H1 (cell line): Measurements from ENCODE around the gene SHTN1. TPM values are rescaled to one million over a fixed set of nuclear protein-coding genes. Genes with fewer than 3 reads are reported as not detected.

Experiments
- CHD1 ChIP-seq: IDR thresholded peaks from 2 replicates; pipeline ENCODE4 v1.6.1; 2012; ENCODE audit warnings: low read depth, low read length, improper control_type of control experiment
- CHD2 ChIP-seq: IDR thresholded peaks from 2 replicates; pipeline ENCODE4 v1.6.1; 2012; ENCODE audit warnings: low read length, improper control_type of control experiment
- EGR1 ChIP-seq: IDR thresholded peaks from 2 replicates; pipeline ENCODE4 v1.6.1; 2011; ENCODE audit warnings: low read depth, low read length, borderline replicate concordance
- PHF8 ChIP-seq: fragments of 200-600 bp; sonication (generic); conservative IDR thresholded peaks from 2 replicates; pipeline ENCODE4 v1.7.1; 2012; ENCODE audit warnings: low read depth, mild to moderate bottlenecking, inconsistent platforms, low read length, moderate library complexity
- SAP30 ChIP-seq: fragments of 300-600 bp; sonication (generic); IDR thresholded peaks from 2 replicates; pipeline ENCODE4 v1.7.1; 2012; ENCODE audit warnings: low read length, moderate library complexity, mild to moderate bottlenecking, inconsistent platforms; ENCODE audit not compliant: insufficient read depth, insufficient replicate concordance
- SRF ChIP-seq: IDR thresholded peaks from 2 replicates; pipeline ENCODE4 v1.6.1; 2011; ENCODE audit warnings: mild to moderate bottlenecking, low read depth, low read length, moderate library complexity
- TAF1 ChIP-seq: IDR thresholded peaks from 2 replicates; pipeline ENCODE4 v1.6.1; 2011; ENCODE audit warnings: mild to moderate bottlenecking, low read depth, low read length
- polyA plus RNA-seq, 7 experiments: library from polyadenylated mRNA; depleted of rRNA in 3 of 7; stranded (reverse) in 5 of 7; unstranded in 2 of 7; fragments of >200 nt in 5 of 7; fragments of 200-250 nt in 2 of 7; gene quantifications; 1 replicate in 5 of 7; 2 replicates in 1 of 7; 4 replicates in 1 of 7; pipeline versions ENCODE4 v1.2.1 to v1.2.3, GENCODE V29; 2011 to 2013; ENCODE audit warnings: missing spikeins in 2 of 7, mixed read lengths in 2 of 7
- total RNA-seq: library from RNA; stranded (reverse); fragmentation: NEBNext Ultra II Directional; extraction: Animal tissue kit (Norgen Biotek cat#: 25700); gene quantifications from 2 replicates; pipeline ENCODE4 v1.2.1, GENCODE V29; 2021
- TF ChIP-seq, protein P1 (sequence below): fragments of 300-600 bp; sonication (generic); IDR thresholded peaks from 2 replicates; pipeline ENCODE4 v1.7.1; 2012; ENCODE audit warnings: low read length, moderate library complexity, mild to moderate bottlenecking, inconsistent platforms; ENCODE audit not compliant: insufficient replicate concordance
- TF ChIP-seq, protein P2 (sequence below): IDR thresholded peaks from 2 replicates; pipeline ENCODE4 v1.6.1; 2011; ENCODE audit warnings: low read length, improper control_type of control experiment
- TF ChIP-seq, protein P3 (sequence below): IDR thresholded peaks from 2 replicates; pipeline ENCODE4 v1.6.1; 2011; ENCODE audit warnings: low read depth, mild to moderate bottlenecking, low read length; ENCODE audit not compliant: insufficient read depth

The SHTN1 gene
- total and polyA plus RNA-seq, 2 of the 8 experiments (the other 6 are each of a cell fraction or from before 2014, with no cell fraction given) = 3.3 to 12.7 TPM

DNA sequence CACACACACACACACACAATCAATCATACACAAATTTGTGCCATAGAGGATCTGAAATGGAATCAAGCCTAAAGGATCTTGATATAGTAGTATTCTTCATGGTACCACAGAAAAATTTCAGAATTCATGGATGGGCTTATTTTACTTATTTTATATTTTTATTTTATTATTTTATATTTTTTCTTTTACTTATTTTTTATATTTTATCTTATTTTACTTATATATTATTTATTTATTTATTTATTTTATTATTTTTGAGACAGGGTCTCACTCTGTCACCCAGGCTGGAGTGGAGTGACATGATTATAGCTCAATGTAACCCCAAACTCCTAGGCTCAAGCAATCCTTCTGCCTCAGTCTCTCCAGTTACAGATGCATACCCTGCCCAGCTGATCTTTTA, 16.7 kb downstream of the SHTN1 start (continued):
- TF ChIP-seq, protein P1, sequence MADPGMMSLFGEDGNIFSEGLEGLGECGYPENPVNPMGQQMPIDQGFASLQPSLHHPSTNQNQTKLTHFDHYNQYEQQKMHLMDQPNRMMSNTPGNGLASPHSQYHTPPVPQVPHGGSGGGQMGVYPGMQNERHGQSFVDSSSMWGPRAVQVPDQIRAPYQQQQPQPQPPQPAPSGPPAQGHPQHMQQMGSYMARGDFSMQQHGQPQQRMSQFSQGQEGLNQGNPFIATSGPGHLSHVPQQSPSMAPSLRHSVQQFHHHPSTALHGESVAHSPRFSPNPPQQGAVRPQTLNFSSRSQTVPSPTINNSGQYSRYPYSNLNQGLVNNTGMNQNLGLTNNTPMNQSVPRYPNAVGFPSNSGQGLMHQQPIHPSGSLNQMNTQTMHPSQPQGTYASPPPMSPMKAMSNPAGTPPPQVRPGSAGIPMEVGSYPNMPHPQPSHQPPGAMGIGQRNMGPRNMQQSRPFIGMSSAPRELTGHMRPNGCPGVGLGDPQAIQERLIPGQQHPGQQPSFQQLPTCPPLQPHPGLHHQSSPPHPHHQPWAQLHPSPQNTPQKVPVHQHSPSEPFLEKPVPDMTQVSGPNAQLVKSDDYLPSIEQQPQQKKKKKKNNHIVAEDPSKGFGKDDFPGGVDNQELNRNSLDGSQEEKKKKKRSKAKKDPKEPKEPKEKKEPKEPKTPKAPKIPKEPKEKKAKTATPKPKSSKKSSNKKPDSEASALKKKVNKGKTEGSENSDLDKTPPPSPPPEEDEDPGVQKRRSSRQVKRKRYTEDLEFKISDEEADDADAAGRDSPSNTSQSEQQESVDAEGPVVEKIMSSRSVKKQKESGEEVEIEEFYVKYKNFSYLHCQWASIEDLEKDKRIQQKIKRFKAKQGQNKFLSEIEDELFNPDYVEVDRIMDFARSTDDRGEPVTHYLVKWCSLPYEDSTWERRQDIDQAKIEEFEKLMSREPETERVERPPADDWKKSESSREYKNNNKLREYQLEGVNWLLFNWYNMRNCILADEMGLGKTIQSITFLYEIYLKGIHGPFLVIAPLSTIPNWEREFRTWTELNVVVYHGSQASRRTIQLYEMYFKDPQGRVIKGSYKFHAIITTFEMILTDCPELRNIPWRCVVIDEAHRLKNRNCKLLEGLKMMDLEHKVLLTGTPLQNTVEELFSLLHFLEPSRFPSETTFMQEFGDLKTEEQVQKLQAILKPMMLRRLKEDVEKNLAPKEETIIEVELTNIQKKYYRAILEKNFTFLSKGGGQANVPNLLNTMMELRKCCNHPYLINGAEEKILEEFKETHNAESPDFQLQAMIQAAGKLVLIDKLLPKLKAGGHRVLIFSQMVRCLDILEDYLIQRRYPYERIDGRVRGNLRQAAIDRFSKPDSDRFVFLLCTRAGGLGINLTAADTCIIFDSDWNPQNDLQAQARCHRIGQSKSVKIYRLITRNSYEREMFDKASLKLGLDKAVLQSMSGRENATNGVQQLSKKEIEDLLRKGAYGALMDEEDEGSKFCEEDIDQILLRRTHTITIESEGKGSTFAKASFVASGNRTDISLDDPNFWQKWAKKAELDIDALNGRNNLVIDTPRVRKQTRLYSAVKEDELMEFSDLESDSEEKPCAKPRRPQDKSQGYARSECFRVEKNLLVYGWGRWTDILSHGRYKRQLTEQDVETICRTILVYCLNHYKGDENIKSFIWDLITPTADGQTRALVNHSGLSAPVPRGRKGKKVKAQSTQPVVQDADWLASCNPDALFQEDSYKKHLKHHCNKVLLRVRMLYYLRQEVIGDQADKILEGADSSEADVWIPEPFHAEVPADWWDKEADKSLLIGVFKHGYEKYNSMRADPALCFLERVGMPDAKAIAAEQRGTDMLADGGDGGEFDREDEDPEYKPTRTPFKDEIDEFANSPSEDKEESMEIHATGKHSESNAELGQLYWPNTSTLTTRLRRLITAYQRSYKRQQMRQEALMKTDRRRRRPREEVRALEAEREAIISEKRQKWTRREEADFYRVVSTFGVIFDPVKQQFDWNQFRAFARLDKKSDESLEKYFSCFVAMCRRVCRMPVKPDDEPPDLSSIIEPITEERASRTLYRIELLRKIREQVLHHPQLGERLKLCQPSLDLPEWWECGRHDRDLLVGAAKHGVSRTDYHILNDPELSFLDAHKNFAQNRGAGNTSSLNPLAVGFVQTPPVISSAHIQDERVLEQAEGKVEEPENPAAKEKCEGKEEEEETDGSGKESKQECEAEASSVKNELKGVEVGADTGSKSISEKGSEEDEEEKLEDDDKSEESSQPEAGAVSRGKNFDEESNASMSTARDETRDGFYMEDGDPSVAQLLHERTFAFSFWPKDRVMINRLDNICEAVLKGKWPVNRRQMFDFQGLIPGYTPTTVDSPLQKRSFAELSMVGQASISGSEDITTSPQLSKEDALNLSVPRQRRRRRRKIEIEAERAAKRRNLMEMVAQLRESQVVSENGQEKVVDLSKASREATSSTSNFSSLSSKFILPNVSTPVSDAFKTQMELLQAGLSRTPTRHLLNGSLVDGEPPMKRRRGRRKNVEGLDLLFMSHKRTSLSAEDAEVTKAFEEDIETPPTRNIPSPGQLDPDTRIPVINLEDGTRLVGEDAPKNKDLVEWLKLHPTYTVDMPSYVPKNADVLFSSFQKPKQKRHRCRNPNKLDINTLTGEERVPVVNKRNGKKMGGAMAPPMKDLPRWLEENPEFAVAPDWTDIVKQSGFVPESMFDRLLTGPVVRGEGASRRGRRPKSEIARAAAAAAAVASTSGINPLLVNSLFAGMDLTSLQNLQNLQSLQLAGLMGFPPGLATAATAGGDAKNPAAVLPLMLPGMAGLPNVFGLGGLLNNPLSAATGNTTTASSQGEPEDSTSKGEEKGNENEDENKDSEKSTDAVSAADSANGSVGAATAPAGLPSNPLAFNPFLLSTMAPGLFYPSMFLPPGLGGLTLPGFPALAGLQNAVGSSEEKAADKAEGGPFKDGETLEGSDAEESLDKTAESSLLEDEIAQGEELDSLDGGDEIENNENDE = no peak
- TF ChIP-seq PHF8 (no peak), CHD1 (no peak), CHD2 (no peak), SAP30 (no peak), EGR1 (no peak), TAF1 (no peak), SRF (no peak)
- TF ChIP-seq, protein P2, sequence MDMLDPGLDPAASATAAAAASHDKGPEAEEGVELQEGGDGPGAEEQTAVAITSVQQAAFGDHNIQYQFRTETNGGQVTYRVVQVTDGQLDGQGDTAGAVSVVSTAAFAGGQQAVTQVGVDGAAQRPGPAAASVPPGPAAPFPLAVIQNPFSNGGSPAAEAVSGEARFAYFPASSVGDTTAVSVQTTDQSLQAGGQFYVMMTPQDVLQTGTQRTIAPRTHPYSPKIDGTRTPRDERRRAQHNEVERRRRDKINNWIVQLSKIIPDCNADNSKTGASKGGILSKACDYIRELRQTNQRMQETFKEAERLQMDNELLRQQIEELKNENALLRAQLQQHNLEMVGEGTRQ = no peak
- TF ChIP-seq, protein P3, sequence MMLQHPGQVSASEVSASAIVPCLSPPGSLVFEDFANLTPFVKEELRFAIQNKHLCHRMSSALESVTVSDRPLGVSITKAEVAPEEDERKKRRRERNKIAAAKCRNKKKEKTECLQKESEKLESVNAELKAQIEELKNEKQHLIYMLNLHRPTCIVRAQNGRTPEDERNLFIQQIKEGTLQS = no peak
